ENCODE data around the gene PRPSAP2.

The PRPSAP2 gene

GRCh38 chr17:18928628-18929125 lies 70.7 kb downstream of the PRPSAP2 start:
- TF ChIP-seq CTCF (IDR thresholded peaks at IDR 0.05) = no peak
- Histone ChIP-seq H3K27ac (no peak overlapping the region), H3K4me3 (no peak overlapping the region)
- DNase-seq (ENCODE audit: low spot score) = no peak

GRCh38 chr17:18932360-18933055 lies 74.6 kb downstream of the PRPSAP2 start:
- no peak for TF ChIP-seq CTCF (IDR thresholded peaks at IDR 0.05)
- H3K27ac ChIP-seq = no peak overlapping the region

GRCh38 chr17:18933102-18934058 lies 75.4 kb downstream of the PRPSAP2 start:
- DNase-seq (ENCODE audit: low spot score) = no peak
- TF ChIP-seq CTCF (IDR thresholded peaks at IDR 0.05) = no peak
- no peak overlapping the region for H3K4me3 ChIP-seq
- no peak overlapping the region for H3K27ac ChIP-seq

More at GRCh38 chr17:18932360-18933055, 74.6 kb downstream of the PRPSAP2 start:
- DNase-seq (ENCODE audit: low spot score) = no peak
- no peak overlapping the region for H3K4me3 ChIP-seq

GRCh38 chr17:18937981-18938691 lies 80.2 kb downstream of the PRPSAP2 start:
- DNase-seq (ENCODE audit: low spot score) = no peak
- Histone ChIP-seq H3K4me3 (no peak overlapping the region), H3K27ac (no peak overlapping the region)
- no peak for TF ChIP-seq CTCF (IDR thresholded peaks at IDR 0.05)

- H3K4me3 ChIP-seq = no peak overlapping the region
- TF ChIP-seq CTCF (IDR thresholded peaks at IDR 0.05) = no peak
- H3K27ac ChIP-seq = no peak overlapping the region
- no peak for DNase-seq (ENCODE audit: low spot score)
Observed at GRCh38 chr17:18938692-18939023, 80.7 kb downstream of the PRPSAP2 start.

DNA sequence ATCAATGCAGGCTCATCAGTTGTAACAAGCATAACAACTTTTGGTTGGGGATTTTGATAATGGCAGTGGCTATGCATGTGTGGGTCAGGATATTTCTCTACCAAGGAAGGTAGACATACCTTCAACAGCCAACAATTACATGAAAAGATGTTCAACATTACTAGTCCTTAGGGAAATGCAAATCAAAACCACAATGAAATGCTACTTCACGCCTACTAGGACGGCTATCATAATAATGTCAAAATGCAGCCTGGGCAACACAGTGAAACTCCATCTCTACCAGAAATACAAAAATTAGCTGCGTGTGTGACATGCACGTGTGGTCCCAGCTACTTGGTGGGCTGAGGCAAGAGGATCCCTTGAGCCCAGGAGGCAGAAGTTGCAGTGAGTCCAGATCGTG lies 86.7 kb downstream of the PRPSAP2 start:
- no peak for TF ChIP-seq CTCF (IDR thresholded peaks at IDR 0.05)
- no peak for DNase-seq (ENCODE audit: low spot score)
- no peak overlapping the region for H3K4me3 ChIP-seq
- no peak overlapping the region for H3K27ac ChIP-seq
